ENCODE measurements around the gene UBALD2.

- TF ChIP-seq POLR2A (IDR thresholded peaks at IDR 0.05; ENCODE audit: low read length), result no peak
- no peak for TF ChIP-seq GATA1 (IDR thresholded peaks at IDR 0.05; ENCODE audit: low read depth, low read length)
Observed at GRCh38 chr17:76275382-76276068, 10.4 kb downstream of the UBALD2 start.
